OCI-LY1 (cell line): ENCODE measurements around the gene TGFBR3L.

Source experiments
- H2AFZ ChIP-seq: fragments of 200-600 bp; sonication (generic), shearing (Covaris generic); 2 replicates; pipeline ENCODE4 v1.6.0; 2014; ENCODE audit warnings: antibody characterized with exemption, mild to moderate bottlenecking, low read length
- H3F3A ChIP-seq: fragments of 200-600 bp; sonication (generic), shearing (Covaris generic); 2 replicates; pipeline ENCODE4 v1.6.0; 2014; ENCODE audit warnings: mild to moderate bottlenecking, antibody characterized with exemption, low read length, moderate library complexity; ENCODE audit not compliant: insufficient read depth
- H3K27ac ChIP-seq: fragments of 200-600 bp; sonication (generic); 2 replicates; pipeline ENCODE4 v1.5.1; 2014; ENCODE audit warnings: low read length, mixed run types, mild to moderate bottlenecking, low read depth; ENCODE audit not compliant: poor library complexity, severe bottlenecking
- H3K27me3 ChIP-seq: fragments of 200-600 bp; sonication (generic); 2 replicates; pipeline ENCODE4 v1.6.0; 2014; ENCODE audit warnings: antibody characterized with exemption, mild to moderate bottlenecking, low read length, moderate library complexity; ENCODE audit not compliant: insufficient read depth
- H3K36me3 ChIP-seq: fragments of 200-600 bp; sonication (generic); 2 replicates; pipeline ENCODE4 v1.6.1; 2014; ENCODE audit warnings: mild to moderate bottlenecking, antibody characterized with exemption, low read length, moderate library complexity, mixed read lengths; ENCODE audit not compliant: insufficient read depth
- H3K4me1 ChIP-seq: fragments of 200-600 bp; sonication (generic); 2 replicates; pipeline ENCODE4 v1.5.1; 2014; ENCODE audit warnings: mild to moderate bottlenecking, low read length, moderate library complexity; ENCODE audit not compliant: insufficient read depth, severe bottlenecking
- H3K4me2 ChIP-seq: fragments of 200-600 bp; sonication (generic), shearing (Covaris generic); 2 replicates; pipeline ENCODE4 v1.6.1; 2014; ENCODE audit warnings: low read length
- H3K4me3 ChIP-seq: fragments of 200-600 bp; sonication (generic); 2 replicates; pipeline ENCODE4 v1.5.1; 2014; ENCODE audit warnings: low read length, low read depth, mild to moderate bottlenecking, mixed read lengths; ENCODE audit not compliant: poor library complexity, severe bottlenecking
- H3K79me2 ChIP-seq: fragments of 200-600 bp; shearing (Covaris generic); 2 replicates; pipeline ENCODE4 v1.6.1; 2016; ENCODE audit warnings: mixed run types, low read length, mixed read lengths; ENCODE audit not compliant: insufficient read depth
- H3K9ac ChIP-seq: fragments of 200-600 bp; sonication (generic), shearing (Covaris generic); 2 replicates; pipeline ENCODE4 v1.6.1; 2014; ENCODE audit warnings: mild to moderate bottlenecking, low read length, mixed read lengths
- H3K9me2 ChIP-seq: fragments of 200-600 bp; sonication (generic), shearing (Covaris generic); 2 replicates; pipeline ENCODE4 v1.6.1; 2014; ENCODE audit warnings: low read depth, mild to moderate bottlenecking, low read length, mixed read lengths
- H3K9me3 ChIP-seq: fragments of 200-600 bp; shearing (Covaris generic); 2 replicates; pipeline ENCODE4 v1.6.1; 2014; ENCODE audit warnings: low read length, mixed read lengths
- H4K20me1 ChIP-seq: fragments of 200-600 bp; sonication (generic), shearing (Covaris generic); 2 replicates; pipeline ENCODE4 v1.6.0; 2016; ENCODE audit warnings: mild to moderate bottlenecking, low read length; ENCODE audit not compliant: insufficient read depth
- CTCF ChIP-seq: fragments of 200-600 bp; sonication (generic), shearing (Covaris generic); IDR thresholded peaks from 2 replicates; pipeline ENCODE4 v1.5.1; 2017; ENCODE audit warnings: mild to moderate bottlenecking, antibody characterized with exemption, low read length, moderate library complexity, mixed read lengths
- EZH2 ChIP-seq: fragments of 200-600 bp; sonication (generic), shearing (Covaris generic); IDR thresholded peaks from 2 replicates; pipeline ENCODE4 v1.8.0; 2017; ENCODE audit warnings: borderline replicate concordance, mixed run types, mild to moderate bottlenecking, antibody characterized with exemption, low read length, moderate library complexity, mixed read lengths

Gene TGFBR3L

GRCh38 chr19:7898967-7899366, 15.7 kb upstream of the TGFBR3L start:
- Histone ChIP-seq H3K4me3 (no peak overlapping the region), H3K79me2 (no peaks in the 10 kb centered on the region), H3F3A (no peaks in the 10 kb centered on the region), H3K9ac (no peak overlapping the region), H3K4me2 (no peak overlapping the region), H3K27me3 (no peaks in the 10 kb centered on the region), H3K9me2 (no peaks in the 10 kb centered on the region), H3K9me3 (no peaks in the 10 kb centered on the region), H3K36me3 (no peaks in the 10 kb centered on the region), H3K4me1 (peaks cover 14% of the 10 kb centered on the region), H4K20me1 (no peaks in the 10 kb centered on the region), H3K27ac (no peak overlapping the region), H2AFZ (no peak overlapping the region)
- no peak for TF ChIP-seq CTCF
- no peak for TF ChIP-seq EZH2

- Histone ChIP-seq H3K9ac (no peak overlapping the region), H2AFZ (no peak overlapping the region), H3K36me3 (no peaks in the 10 kb centered on the region), H3K9me2 (no peaks in the 10 kb centered on the region), H3K27ac (no peak overlapping the region), H3K27me3 (no peaks in the 10 kb centered on the region), H3F3A (no peaks in the 10 kb centered on the region), H3K4me3 (no peak overlapping the region), H3K79me2 (peaks cover 7% of the 10 kb centered on the region), H4K20me1 (no peaks in the 10 kb centered on the region), H3K4me1 (peaks cover 18% of the 10 kb centered on the region), H3K9me3 (no peaks in the 10 kb centered on the region), H3K4me2 (no peak overlapping the region)
- no peak for TF ChIP-seq EZH2
- no peak for TF ChIP-seq CTCF
These were observed 14.8 kb upstream of the TGFBR3L start for GRCh38 chr19:7899751-7900378.

GRCh38 chr19:7900401-7900870, 14.2 kb upstream of the TGFBR3L start:
- Histone ChIP-seq H3K36me3 (no peaks in the 10 kb centered on the region), H3K4me2 (no peak overlapping the region), H3K9ac (no peak overlapping the region), H3F3A (no peaks in the 10 kb centered on the region), H3K27ac (no peak overlapping the region), H3K9me3 (no peaks in the 10 kb centered on the region), H3K4me3 (no peak overlapping the region), H3K79me2 (peaks cover 9% of the 10 kb centered on the region), H3K4me1 (peaks cover 20% of the 10 kb centered on the region), H3K9me2 (no peaks in the 10 kb centered on the region), H3K27me3 (no peaks in the 10 kb centered on the region), H4K20me1 (no peaks in the 10 kb centered on the region), H2AFZ (no peak overlapping the region)
- TF ChIP-seq EZH2 (no peak), CTCF (no peak)
